G401 (cell line): ENCODE data around the gene CAMTA1. TPM values are rescaled to one million over a fixed set of nuclear protein-coding genes. Genes with fewer than 3 reads are reported as not detected.

Experiments
- DNase-seq: peaks from one replicate; pipeline ENCODE4 v3.0.0-alpha.2; 2015; ENCODE audit warnings: low spot score
- in situ Hi-C: cut with HindIII; loops from 2 replicates; pipeline ENCODE4 v1.10.0; 2016; ENCODE audit warnings: low sequenced_read_pairs, mixed read lengths
- total RNA-seq: library from RNA; depleted of rRNA; stranded (reverse); fragments of >200 nt; shearing (Covaris generic); gene quantifications from 2 replicates; pipeline ENCODE4 v1.2.3, GENCODE V29; 2014

The CAMTA1 gene
- total RNA-seq, 1 experiment from 2014 or later = 137 TPM

DNA sequence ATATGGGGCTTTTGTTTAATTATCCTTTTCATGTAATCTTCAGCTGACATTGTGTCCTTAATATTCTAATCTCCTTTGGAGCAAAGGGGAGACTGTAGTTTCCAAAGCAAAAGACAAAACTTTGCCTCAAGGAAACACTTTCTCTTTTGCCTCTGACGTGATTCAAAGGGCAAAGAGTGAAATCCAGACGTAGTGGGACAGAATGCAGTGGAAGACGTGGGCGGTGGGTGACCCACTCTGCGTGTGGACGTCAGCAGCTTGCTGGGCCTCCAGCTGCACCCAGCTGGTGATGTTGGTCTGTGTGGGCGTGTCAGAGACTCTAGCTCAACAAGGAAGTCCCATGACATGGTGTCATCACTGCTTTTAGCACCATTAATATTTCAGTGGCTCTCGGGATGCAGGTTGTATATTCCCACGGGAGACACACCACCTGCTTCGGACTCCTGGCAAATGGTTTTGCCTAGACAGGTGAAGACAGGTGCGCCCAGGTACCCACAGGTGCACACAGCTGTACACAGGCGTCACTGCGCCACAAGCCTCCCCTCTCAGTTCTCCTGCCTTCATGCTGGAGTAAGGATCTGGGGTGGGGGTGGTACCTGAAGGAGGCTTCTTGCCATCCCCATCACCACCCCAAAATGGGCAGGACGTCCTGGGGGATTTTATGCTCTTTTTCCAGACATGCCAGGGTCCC is 693.7 kb downstream of the CAMTA1 start:
- no peak for DNase-seq
- in situ Hi-C loops = no loop called here

DNA sequence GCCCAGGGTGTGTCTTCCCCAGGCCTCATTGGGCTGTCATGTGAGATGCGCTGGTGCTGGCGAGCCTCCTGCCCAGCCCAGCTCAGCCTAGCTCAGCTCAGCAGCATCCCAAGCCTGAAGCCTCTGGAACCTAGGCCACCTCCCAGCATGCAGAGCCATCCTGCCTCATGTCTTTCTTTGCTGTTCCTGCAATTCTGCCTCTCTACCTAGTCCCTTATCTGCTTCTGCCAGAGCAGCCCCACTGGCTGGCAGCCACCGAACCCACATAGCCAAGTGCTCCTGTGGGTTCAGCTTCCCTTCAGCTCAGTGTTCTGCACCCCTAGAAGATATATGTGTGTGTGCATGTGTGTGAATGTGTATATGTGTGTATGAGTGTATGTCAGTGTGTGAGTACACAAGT is 694.3 kb downstream of the CAMTA1 start:
- no peak for DNase-seq
- in situ Hi-C loops = no loop called here

DNA sequence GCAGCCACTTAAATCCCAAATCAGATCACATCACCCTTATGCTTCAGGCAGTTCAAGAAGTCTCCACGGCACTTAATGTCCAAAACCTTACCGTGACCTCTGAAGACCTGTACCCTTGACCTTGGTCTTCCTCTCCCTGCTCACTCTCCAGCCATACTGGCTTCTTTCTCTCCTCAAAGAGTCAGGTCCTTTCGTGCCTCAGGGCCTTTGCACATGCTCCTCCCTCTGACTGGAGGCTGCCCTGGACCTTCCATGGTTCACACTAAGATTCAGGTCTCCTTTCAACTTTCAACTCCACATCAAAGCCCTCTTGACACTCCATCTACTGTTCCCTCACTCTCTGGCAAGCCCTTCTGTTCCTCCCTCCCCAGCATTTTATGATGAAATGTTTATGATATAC is 695.9 kb downstream of the CAMTA1 start:
- DNase-seq = no peak
- in situ Hi-C loops = no loop called here

DNA sequence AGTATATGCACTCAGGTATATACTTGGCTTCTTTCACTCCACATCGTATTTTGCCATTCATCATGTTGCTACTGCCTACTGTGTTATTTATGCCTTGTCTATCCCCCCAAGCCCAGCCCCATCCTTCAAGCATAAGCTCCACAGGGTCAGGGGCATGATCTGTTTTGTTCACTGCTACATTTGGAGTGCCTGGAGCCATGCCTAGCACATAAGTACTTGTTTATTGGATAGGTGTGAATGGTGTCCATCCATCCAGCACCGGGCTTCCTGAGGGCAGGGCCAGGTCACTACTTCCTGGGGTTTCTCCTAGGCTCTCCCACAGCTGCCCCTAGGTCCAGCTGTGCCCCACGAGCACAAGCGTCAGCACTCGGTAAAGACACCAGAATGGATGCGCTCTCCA is 696.8 kb downstream of the CAMTA1 start:
- in situ Hi-C loops = no loop called here
- no peak for DNase-seq

DNA sequence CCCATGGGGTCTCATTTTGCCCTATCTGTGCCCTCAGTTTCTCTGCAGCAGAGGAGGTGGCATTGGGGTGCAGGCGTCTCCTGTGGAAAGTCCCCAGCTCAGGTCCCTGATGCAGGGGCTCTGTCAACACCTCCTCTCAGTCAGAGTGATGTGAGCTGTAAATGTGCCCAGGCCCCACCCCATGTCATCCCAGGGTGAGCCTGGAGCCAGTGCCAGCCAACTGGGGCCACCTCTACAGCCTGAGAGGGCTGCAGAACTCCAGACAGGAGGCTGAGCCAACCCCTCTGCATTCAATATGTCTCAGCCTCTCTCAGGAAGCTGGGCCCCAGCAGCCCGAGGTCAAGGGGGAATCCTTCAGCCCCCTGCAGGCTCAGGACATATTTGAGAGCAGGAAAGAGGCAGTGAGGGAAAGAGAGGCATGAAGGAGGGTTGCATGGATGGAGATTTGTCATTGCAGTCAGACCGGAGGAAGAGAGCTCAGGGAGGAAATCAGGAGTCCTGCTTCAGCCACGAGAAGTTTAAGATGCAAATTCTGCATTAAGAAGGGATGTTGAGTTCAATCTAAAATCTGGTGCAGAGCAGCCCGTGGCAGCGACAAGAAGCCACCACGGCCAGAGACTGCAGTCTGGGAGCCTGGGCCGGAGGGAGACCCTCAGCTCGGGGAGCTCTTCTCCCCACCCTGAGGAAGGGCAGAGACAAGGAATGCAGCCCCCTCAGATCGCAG is 697.7 kb downstream of the CAMTA1 start:
- in situ Hi-C loops = no loop called here
- no peak for DNase-seq

DNA sequence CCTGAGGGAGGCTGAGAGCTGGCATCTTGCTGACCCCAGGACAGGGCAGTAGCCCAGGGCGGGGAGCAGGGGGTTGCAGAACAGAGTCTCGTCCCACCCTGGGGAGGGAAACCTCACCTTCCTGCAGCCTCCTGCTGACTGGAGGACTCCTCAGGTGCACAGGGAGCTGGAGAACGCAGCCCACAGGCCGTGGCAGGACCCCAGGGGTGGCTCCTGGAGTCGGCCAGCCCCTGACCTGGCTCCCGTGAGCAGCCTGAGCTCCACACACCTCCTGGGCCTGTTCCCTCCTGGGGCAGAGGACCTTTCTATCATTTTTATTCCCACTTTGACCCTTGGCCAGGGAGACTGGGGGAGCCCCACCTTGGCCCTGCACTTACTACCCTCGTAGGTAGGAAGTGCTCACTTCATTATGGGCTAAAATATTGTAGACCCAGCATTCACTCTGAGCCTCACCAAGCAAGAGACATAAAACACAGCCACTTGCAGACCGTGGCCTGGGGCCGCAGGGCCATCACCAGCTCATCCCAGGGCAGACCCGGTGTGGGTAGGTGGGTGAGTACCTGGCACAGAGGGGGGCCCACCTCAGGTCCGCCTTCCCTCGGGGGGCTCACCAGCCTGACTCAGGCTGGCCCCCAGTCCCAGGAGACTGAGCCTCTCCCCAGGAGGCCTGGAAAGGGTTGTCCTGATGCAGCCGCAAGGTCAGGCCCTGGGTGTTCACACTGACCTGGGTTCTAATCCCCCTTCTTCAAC is 698.6 kb downstream of the CAMTA1 start:
- no peak for DNase-seq
- in situ Hi-C loops = no loop called here

DNA sequence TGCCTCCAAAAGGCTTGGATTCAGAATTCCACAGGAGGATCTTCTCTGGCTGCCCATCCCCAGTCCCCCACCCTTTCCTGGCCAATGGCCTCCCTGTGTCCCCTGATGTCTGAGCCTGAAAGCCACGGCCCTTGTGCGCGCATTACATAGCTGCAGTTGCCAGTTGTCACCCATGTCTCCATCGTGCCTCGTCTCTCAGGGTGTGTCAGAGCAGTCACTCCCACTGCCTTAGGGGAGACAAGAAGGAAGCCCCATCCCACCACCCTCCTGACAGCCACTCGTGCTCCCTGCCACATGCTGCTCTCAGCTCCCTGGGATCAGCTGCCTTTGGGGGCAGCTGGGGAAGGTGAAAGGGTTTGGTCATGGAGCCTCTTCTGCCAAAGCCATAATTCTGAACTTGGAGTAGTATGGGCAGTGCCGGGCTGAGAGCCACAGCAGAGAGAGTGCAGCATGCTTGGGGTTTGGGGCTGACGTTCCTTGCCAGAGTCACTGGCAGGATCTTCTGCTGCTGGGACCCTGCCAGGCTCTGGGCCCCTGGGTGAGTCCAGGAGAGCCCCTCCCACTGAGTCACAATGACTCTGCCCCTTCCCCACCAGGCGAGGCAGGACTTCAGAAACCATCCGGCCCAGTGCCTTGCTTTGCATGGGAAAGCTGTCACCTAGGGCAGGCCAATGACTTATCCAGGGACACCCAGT is 700.0 kb downstream of the CAMTA1 start:
- no peak for DNase-seq
- in situ Hi-C loops = no loop called here

DNA sequence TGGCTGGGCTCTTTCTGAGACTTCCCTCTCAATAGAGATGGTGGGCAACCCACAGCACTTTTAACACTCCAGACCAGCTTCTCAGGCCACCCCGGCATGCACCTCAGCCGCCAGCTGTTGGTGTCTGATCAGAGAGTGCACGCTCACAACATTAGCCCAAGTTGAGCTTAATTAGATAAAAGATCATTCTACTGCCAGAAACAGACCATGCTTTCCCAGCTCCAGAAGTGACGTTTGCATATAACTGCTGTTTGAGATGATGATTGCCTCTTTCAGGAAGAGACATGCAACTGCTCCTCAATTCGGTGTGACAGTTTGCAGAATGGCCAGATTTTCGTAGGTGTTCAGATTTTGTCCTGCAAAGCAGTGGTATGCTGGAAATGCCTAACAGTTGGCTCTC is 700.6 kb downstream of the CAMTA1 start:
- in situ Hi-C loops = no loop called here

DNA sequence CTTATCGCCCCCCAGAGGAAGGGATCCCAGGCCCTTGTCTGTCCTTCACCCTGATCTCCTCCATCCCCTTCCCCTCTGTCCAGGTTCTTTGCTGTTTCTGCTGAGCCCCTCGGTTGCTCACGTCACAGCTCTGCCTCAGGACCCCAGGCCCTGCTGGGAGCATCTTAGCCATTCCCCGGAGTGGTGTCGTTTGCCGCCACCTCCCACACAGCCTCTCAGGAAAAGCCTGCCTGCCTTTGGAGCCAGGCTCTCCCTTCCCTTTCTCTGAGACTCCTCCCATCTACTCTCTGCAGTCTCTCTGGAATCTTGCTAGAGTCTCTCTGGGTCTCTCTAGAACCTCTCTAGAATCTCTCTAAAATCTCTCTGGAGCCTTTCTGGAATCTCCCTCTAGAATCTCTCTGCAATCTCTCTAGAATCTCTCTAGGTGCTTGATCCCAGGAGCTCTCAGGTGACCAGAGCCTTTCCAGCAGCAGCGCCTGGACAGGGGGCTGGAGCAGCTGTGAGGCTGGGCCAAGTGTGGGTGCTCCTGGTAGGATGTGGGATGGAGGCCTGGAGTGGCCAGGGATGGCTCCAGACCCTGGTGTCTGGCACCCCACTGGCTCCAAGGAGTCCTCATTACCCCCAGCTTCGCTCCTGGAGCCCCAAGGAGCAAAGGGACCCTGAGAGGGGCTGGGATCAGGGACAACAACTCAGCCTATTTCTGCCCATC is 702.7 kb downstream of the CAMTA1 start:
- DNase-seq = no peak
- in situ Hi-C loops = no loop called here

More for the DNA sequence above, 700.6 kb downstream of the CAMTA1 start:
- DNase-seq = no peak

DNA sequence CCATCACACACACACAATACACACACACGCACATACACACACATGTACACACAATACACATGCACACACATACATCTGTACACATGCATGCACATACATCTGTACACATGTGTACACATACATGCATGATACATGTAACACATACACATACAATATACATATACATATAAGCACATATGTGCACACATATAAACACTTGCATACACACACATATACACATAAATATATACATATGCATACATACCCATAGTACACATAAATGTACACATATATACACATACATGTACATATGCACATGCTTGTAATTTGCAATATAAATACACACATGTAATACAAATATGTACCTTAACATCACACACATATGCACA is 703.2 kb downstream of the CAMTA1 start:
- no peak for DNase-seq
- in situ Hi-C loops = no loop called here

DNA sequence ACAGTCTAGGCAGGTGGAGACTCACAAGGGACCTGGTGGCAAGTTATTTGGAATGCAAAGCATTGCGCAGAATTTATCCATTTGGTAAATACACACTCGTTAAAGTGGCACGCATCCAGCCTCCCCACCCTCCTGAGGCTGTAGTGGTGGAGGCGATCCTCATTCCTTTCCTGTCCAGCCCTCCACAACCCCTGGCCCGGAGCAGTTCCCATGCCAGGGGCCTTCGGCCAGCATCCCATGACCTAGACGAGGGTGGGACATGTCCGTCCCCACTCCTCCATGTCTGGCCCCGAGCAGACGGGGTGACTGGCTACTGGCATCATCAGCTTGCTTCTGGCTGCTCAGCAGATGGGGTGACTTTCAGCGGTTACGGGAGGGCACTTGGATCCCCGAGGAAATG is 704.3 kb downstream of the CAMTA1 start:
- in situ Hi-C loops = no loop called here
- DNase-seq = no peak

DNA sequence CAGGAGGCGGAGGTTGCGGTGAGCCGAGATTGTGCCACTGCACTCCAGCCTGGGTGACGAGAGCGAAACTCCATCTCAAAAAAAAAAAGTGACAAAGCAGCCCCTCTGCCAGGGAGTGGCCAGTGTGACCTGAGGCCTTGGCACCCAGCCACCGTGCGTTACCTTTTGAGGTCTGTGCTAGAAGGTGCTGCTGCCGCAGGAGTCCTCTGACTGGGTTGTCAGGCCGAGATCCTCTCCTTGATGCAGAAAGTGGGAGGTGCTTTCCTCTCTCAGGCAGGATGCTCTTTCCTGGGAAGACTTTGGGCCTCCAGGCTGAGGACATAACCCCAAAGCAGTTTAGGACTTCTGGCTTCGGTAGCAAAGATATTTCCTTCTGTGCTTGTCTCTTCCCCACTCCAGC is 705.3 kb downstream of the CAMTA1 start:
- in situ Hi-C loops = no loop called here
- DNase-seq = no peak

DNA sequence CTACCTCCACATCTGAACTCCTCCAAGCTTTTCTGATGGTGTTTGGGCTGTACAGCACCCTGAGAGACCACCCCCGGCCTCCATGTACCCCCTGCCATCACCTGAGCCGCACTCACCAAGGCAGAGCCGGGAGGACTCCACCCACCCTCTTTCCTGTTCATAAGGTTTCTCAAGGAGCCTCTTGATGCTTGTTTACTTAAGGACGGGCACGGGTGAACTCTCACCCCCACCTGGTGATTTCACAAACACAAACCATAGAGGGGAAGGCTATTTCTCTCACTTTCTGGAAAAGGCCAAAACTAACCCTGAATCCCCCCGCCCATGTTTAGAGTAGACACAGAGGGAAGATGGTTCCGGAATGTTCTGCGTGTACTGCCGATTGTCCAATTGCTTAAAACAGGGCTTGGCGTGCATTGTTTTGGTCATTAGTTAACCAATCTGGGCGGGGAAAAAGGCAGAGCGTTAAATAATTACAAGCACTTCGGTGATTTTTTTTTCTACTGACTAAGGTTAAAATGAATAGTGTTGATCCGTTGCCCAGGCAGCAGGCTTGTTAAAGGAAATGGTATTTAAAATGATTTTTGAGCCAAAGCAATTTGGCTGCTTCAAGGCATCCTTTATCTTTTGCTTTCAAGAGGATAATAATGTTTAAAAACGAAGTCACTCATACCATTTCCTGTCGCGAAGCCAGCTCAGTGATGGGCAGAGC is 706.0 kb downstream of the CAMTA1 start:
- in situ Hi-C loops = no loop called here
- no peak for DNase-seq

DNA sequence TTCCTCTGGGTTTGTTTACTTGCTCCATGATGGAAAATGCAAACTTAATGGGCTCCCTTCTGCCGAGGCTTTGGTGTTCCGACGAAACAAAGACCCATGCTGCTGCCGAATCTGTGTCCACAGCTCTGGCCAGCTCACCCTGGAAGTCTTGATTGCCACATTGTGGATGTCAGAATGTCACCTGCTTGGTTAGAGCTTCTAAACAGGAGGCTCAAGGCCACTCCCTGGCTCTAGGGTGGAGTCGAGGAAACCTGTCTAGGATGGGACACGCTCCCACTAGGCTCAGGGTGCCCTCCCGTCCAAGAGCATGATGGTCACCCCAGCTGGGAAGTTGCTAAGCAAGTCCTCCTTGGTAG is 706.5 kb downstream of the CAMTA1 start:
- in situ Hi-C loops = no loop called here
- DNase-seq = peak; percentile 31

DNA sequence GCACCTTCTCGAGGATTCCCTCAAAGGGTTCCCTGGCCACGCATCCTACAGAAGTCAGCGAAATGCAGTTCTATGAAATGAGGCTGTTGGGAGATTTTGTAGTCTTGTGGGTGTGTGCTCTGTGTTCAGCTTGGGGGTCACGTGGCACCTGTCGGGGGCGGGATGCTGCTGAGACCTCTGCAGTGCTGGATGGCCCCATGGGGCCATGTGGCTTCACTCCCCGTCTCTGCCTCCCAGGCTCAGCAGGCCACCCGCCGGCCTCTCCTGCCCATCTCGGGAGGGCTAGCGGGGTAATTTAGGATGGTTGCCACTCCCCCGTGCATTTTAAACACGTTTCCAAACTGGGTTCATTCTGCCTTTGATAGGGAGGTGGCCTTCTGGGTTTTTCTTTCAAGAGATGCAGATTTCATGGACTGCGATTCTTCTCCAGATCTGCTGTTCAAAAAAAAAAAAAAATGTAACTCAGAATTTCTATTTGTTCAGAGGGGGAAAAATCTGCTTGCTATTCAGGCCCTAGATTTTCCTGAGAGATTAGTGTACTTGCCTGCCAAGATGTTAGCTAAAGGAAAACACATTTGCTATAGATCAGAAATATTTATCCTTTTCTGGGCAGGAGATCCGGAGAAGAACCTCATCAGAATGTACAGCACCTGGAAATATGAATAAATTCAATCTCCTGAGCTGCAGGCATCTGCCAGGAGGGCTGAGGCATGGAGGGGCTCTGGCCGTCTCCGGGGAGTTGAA is 708.6 kb downstream of the CAMTA1 start:
- in situ Hi-C loops = no loop called here
- DNase-seq = no peak

DNA sequence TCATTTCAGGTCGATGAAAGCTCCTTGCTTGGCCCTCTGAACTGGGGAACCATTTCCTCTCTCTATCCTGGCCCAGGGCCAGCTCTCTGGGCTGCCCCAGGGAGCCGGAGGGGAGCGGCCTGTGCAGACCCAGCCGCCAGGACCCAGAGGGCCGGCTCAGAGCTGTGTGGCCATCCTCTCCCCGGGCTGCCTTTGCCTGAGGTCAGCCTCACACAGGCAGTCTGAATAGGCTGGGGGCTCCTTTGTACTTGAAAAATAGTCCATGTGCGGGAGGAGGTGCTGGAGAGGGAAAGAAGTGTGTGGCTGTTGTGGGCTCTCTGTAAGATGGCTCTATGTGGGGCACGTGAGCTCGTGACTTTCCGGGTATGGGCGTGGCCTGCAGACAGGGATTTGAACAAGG is 710.7 kb downstream of the CAMTA1 start:
- in situ Hi-C loops = no loop called here
- DNase-seq = no peak

DNA sequence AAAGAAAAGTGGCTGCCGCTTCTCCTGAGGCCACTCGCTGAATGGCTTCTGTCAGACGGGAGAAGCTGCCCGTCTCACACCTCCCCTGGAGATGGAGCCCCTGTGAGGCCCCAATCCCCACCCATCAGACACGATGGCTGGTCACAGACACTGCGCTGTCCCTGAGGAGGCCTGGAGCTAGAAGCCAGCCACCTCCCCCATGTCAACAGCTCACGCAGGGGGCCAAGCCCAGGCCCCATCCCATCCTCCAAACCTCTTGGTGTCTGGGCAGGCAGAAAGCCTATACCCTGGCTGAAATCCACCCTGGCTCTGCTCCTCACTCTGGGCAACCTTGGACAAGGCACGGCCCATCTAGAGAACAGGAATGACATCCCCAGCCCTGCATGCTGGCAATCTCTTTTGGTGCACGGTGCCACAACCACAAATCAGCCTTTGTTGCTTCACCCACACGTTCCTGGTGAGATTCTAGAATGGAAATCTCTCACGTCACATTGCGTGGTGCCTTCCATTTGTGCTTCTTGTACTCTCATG is 711.9 kb downstream of the CAMTA1 start:
- no peak for DNase-seq
- in situ Hi-C loops = no loop called here
